ENCODE measurements around the gene TMEM9. TPM values are rescaled to one million over a fixed set of nuclear protein-coding genes. Genes with fewer than 3 reads are reported as not detected.

Gene TMEM9
- total RNA-seq, 1 donor from 2014 or later, result 63.9 TPM

- Mint-ChIP-seq H3K4me1 (ENCODE audit: unreplicated experiment) (peaks cover 2% of the 10 kb centered on the region), H3K4me3 (ENCODE audit: unreplicated experiment) (no peak overlapping the region), H3K27ac (ENCODE audit: unreplicated experiment) (no peak overlapping the region), H3K27me3 (ENCODE audit: unreplicated experiment) (peaks cover 15% of the 10 kb centered on the region), H3K9me3 (ENCODE audit: unreplicated experiment) (no peaks in the 10 kb centered on the region), H3K36me3 (ENCODE audit: unreplicated experiment) (no peaks in the 10 kb centered on the region)
- TF ChIP-seq CTCF (IDR thresholded peaks at IDR 0.05), result no peak
- DNase-seq (ENCODE audit: extremely low spot score, unreplicated experiment), result no peak
Measured at GRCh38 chr1:201096041-201096461, 58.2 kb downstream of the TMEM9 start.

- Mint-ChIP-seq H3K27ac (ENCODE audit: unreplicated experiment) (no peak overlapping the region), H3K4me3 (ENCODE audit: unreplicated experiment) (no peak overlapping the region), H3K36me3 (ENCODE audit: unreplicated experiment) (no peaks in the 10 kb centered on the region), H3K27me3 (ENCODE audit: unreplicated experiment) (peaks cover 15% of the 10 kb centered on the region), H3K4me1 (ENCODE audit: unreplicated experiment) (peaks cover 3% of the 10 kb centered on the region), H3K9me3 (ENCODE audit: unreplicated experiment) (no peaks in the 10 kb centered on the region)
- TF ChIP-seq CTCF (IDR thresholded peaks at IDR 0.05), result no peak
- no peak for DNase-seq (ENCODE audit: extremely low spot score, unreplicated experiment)
Measured at GRCh38 chr1:201095581-201095980, 58.7 kb downstream of the TMEM9 start.

- TF ChIP-seq CTCF (IDR thresholded peaks at IDR 0.05), result no peak
- H3K27ac Mint-ChIP-seq (ENCODE audit: unreplicated experiment), result no peak overlapping the region
- no peaks in the 10 kb centered on the region for H3K9me3 Mint-ChIP-seq (ENCODE audit: unreplicated experiment)
- no peaks in the 10 kb centered on the region for H3K36me3 Mint-ChIP-seq (ENCODE audit: unreplicated experiment)
- no peak overlapping the region for H3K4me3 Mint-ChIP-seq (ENCODE audit: unreplicated experiment)
- DNase-seq (ENCODE audit: extremely low spot score, unreplicated experiment), result no peak
- peaks cover 3% of the 10 kb centered on the region for H3K4me1 Mint-ChIP-seq (ENCODE audit: unreplicated experiment)
- peaks cover 15% of the 10 kb centered on the region for H3K27me3 Mint-ChIP-seq (ENCODE audit: unreplicated experiment)
Measured at GRCh38 chr1:201094832-201095231, 59.4 kb downstream of the TMEM9 start.

- Mint-ChIP-seq H3K4me3 (ENCODE audit: unreplicated experiment) (no peak overlapping the region), H3K27me3 (ENCODE audit: unreplicated experiment) (peaks cover 12% of the 10 kb centered on the region), H3K9me3 (ENCODE audit: unreplicated experiment) (no peaks in the 10 kb centered on the region), H3K36me3 (ENCODE audit: unreplicated experiment) (no peaks in the 10 kb centered on the region), H3K4me1 (ENCODE audit: unreplicated experiment) (peaks cover 3% of the 10 kb centered on the region), H3K27ac (ENCODE audit: unreplicated experiment) (no peak overlapping the region)
- no peak for DNase-seq (ENCODE audit: extremely low spot score, unreplicated experiment)
- TF ChIP-seq CTCF (IDR thresholded peaks at IDR 0.05), result no peak
Measured at GRCh38 chr1:201093962-201094361, 60.3 kb downstream of the TMEM9 start.

- H3K9me3 Mint-ChIP-seq (ENCODE audit: unreplicated experiment), result no peaks in the 10 kb centered on the region
- peaks cover 12% of the 10 kb centered on the region for H3K27me3 Mint-ChIP-seq (ENCODE audit: unreplicated experiment)
- no peak for DNase-seq (ENCODE audit: extremely low spot score, unreplicated experiment)
- H3K36me3 Mint-ChIP-seq (ENCODE audit: unreplicated experiment), result no peaks in the 10 kb centered on the region
- no peak overlapping the region for H3K4me3 Mint-ChIP-seq (ENCODE audit: unreplicated experiment)
- TF ChIP-seq CTCF (IDR thresholded peaks at IDR 0.05), result no peak
- peaks cover 3% of the 10 kb centered on the region for H3K4me1 Mint-ChIP-seq (ENCODE audit: unreplicated experiment)
- H3K27ac Mint-ChIP-seq (ENCODE audit: unreplicated experiment), result no peak overlapping the region
Measured at GRCh38 chr1:201093561-201093960, 60.7 kb downstream of the TMEM9 start.
